GM18858 (cell line): ENCODE data around the gene SPTLC1.
"Not testable (repeated sequence)": the region's sequence is repeated elsewhere in the genome, so short reads cannot be mapped to it uniquely, and the experiment has no call there.

Experiments
- ATAC-seq: cut with Tn5 transposase; IDR thresholded peaks from one replicate; pipeline ENCODE4 v1.9.1; 2021; ENCODE audit not compliant: unreplicated experiment

The SPTLC1 gene

DNA sequence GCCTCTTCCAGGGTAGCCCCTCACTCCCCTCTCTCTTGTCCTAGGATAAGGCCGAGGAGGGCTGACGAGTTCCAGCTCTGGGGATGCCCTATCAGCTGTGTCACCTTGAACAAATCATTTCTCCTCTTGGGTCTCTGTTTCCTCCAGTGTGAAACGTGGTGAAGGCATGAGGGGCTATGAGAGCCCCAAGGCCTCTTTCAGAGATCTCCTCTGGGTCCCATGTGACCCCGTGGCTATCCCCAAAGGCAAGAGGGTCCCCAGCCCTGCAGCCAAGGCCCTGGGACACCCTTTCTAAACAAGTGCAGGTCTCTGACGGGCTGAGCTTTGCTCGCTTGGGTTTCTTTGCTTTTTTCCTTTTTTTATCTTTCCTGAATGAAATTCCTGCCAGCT lies 25.5 kb upstream of the SPTLC1 start:
- ATAC-seq: no peak

DNA sequence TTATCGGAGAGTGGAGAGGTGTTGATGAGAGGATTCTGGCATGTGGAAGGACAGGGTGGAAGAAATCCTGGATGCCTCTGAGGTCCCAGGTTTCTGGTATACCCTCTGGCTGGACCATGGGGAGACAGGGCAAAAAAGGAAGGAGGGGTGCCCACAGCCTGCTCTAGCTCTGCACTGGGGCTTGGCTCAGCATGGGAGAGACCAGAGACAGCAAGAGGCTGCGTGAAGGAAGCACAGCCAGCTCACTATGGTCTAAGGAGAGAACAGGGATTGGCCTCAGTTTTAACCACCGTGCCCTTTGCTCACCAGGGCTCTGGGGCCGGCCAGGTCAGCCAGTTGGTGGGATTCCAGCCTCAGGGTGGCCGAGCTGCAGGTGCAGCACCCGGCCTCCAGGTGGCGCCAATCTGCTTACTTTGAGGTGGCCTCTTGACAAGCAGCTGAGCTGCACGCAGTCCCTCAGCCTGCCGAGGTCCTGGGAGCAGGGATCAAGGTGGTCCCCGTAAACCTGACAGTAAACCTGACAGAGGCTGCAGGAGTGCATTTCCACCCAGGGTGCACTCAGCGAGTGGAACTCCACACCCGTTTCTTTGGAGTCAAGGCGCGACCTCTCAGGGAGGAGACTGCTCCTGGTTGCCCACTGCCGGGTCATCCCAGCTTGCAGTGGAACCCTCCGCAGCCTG lies 25.0 kb upstream of the SPTLC1 start:
- peak; percentile 54 for ATAC-seq

DNA sequence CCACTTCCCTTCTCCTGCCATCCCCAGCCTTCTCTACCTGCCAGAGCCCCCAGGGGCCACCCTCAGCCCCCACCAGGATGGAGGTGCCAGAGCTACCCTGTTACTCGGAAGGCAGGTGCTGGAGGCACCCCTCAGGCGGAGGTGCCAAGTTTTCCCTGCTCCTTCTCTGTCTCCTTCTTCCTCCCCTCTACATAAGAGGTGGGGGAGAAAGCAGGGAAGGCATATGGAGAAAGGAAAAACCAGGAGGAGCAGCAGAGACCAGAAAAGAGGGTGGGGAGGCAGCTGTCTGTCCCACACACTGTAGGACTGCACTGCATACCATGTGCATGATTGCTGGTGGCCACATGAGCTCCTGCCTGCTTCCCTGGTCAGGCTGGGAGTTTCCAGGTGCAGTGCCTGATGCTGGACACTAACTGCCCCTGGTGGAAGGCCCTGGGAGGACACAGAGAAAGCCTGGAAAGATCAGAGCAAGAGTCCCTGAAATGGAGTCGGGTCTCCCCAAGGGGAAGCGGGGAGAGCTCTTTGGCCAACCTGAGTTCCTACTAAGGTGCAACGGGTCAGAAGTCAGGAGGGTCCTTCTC lies 23.8 kb upstream of the SPTLC1 start:
- not testable (repeated sequence) for ATAC-seq

DNA sequence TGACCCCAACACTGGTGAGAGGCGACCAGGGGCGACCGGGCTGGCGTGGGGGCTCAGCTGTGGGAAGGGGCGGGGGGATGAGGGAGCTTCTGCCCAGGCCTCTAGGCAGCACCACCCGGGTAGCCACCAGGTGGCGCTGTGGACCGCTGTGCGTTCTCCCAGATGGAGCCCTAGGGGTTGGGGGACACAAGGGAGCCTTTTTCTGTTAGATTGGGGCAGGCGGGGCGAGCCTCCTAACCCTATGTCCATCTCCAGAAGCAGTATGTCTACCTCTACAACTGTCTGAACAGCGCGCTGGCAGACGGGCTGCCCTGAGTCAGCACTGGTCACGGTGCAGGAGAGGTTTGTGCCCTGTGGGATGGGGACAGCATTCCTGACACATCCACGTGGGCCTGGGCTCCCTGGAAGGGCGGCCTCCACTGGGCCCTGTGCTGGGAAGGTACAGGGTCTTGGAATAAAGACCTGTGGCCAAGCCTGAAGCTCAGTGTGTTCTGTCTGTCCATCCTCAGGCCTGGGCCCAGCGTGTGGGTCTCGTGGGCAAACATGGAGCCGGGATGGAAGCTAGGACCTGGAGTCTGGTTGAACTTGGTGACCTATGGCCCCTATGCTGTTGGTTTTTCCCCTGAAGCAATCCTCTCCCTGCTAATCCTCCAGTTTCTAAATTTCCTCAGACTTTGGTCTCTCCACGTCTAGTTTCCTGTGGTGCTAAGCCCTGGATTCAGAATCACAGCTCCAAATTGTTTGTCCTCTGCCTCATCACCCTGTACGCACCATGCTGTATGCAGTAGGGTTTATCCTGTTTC lies 23.1 kb upstream of the SPTLC1 start:
- no peak for ATAC-seq

DNA sequence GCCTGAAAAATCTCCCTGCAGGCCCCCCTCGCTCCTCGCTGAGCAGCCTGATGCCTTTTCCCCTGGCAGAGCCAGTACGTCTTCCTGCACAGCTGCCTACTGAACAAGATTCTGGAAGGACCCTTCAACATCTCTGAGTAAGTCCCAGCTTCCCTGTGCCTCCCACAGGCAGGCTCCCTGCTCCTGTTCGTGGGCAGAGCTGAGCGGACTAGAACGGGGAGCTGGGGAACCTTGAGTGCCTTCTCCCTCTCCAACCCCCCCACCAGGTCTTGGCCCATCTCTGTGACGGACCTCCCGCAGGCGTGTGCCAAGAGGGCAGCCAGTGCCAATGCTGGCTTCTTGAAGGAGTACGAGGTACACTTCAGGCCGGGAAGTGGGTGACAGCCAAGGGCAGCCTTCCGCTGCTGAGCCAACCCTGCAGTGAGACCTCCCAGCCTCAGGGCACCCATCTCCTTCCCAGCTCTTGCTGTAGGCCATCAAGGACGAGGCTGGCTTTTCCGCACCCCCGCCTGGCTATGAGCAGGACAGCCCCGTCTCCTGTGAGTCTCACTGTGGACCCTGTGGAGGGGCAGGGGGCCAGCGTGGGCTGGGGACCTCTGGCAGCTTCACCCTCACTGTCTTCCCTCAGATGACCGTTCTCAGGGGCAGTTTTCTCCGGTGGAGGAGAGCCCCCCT lies 21.1 kb upstream of the SPTLC1 start:
- no peak for ATAC-seq

DNA sequence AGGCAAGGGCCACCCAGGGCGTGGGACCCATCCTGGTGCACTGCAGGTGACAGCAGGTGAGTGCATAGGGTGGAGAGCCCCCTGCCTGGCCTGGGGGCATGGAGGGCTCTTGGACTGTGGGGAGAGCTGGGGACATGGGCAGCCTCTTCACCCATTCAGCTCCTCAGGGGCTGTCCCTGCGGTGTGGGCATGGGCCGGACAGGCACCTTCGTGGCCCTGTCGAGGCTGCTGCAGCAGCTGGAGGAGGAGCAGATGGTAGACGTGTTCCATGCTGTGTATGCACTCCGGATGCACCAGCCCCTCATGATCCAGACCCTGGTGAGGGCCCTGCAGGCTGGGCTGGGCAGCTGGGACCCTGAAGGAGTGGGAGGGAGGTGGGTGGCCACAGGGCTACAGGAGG lies 20.4 kb upstream of the SPTLC1 start:
- no peak for ATAC-seq

DNA sequence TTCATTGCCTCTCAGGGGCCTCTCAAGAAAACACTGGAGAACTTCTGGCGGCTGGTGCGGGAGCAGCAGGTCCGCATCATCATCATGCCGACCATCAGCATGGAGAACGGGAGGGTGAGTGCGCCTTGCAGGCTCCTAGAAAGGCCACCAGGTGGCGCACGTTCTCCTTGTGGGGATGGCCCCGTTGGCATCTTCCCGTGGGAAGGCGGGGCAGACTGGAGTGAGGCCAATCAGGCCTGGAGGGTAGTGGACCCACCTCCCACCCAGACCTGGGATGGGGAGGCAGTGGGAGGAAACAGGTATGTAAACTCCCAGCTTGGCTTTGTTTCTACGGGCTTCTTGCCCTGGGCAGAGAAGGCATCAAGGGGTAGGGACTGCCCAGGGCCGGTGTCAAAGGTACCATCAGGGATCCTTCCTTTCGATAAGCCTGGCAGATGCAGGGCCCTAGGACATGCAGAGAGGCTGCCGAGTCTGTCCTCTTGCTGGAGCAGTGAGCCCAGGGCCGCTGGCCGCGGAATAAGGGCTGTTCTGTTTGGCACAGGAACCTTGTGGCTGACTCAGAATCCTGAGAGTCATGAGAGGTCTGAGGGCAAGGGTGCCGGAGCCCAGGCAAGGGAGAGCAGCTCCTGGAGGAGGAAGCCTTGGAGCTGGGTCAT lies 18.9 kb upstream of the SPTLC1 start:
- ATAC-seq: no peak

DNA sequence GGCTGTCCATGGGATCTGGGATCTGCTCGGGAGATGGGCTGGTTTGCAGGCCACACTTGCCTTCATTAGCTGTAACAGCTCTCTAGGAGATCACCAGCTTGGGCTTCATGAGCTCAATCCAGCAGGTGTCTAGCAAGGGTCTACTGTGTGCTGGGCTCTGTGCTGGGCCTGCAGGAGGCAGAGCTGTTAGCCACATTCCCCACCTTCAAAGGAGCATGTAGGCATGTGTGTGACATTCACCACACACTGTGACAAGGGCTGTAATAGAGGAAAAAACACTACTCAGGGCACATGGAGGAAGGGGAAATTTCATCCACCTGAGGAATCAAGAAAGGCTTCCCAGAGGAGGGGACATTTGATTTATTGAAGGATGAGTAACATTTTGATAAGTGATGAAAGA lies 17.7 kb upstream of the SPTLC1 start:
- ATAC-seq: not testable (repeated sequence)

DNA sequence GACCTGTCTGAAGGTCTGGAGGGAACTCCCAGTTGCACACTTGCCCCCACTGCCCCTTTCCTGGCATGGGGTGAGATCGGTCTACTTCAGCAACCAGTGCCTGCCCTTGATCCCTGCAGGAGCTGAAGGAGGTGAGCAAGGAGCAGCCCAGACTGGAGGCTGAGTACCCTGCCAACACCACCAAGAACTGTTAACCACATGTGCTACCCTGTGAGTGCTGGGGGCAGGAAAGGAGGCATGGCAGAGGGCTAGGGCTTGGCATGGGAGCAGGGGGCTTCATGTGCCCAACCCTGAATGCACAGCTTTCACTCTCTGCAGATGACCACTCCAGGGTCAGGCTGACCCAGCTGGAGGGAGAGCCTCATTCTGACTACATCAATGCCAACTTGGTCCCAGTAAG lies 17.3 kb upstream of the SPTLC1 start:
- no peak for ATAC-seq

DNA sequence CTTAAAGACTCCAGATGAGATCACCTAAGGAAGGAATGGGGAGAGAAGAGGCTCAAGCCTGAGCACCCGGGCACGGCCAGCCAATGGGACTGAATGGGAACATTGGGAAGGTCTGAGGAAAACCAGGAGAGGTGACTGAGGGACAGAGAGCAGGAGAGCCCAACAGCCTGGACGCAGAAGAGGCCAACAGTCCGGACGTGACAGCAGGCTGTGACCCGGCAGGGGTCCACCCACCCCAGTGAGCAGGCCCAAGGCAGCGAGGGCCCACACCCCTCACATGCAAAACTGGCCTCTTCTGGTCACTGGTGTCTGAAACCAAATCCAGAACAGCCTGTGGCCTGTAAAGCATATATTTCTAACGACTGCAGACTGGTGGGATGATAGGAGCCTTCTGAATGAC lies 7.6 kb upstream of the SPTLC1 start:
- no peak for ATAC-seq

DNA sequence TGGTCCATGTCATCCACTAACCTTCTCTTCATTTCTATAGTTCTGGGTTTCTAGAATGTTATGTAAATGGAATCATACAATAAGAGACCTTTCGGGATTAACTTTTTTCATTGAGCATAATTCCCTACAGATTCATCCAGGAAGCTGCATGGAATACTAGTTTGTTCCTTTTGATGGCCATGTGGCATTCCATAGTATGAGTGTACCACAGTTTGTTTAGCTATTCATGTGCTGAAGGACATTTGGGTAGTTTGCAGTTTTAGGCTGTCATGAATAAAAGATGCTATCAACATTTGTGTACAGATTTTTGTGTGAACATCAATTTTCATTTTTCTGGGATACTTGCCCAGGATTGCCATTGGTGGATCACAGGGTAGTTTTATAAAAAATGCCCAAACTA lies 6.8 kb upstream of the SPTLC1 start:
- no peak for ATAC-seq

DNA sequence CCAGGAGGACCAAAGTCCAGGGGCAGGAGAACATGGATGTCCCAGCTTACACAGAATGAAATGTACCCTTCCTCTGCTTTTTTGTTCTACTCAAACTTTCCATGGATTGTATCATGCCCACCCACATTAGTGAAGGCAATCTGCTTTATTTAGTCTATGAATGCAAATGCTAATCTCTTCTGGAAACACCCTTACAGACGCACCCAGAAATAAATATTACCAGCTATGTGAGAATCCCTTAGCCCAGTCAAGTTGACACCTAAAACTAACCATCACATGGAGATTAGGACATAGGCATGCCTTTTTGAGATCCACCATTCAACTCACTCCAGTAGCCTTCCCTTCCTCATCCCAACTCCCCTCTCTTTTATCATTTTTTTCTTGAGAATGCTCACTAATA lies 6.1 kb upstream of the SPTLC1 start:
- ATAC-seq: no peak

DNA sequence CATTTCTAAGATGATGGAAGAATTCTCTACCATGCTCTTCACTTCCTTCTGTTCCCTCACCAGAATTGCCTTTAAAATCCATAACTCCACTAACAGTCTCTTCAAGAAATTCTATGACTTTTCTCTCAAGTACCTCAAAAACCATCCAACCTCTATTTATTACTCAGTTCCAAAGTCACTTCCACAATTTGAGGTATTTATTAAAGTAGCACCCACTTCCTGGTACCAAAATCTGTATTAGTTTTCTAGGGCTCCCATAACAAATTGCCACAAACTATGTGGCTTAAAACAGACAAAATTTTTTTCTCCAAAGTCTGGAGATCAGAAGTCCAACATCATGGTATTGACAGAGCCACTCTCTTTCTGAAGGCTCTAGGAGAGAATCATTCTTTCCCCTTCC lies 4.9 kb upstream of the SPTLC1 start:
- no peak for ATAC-seq

DNA sequence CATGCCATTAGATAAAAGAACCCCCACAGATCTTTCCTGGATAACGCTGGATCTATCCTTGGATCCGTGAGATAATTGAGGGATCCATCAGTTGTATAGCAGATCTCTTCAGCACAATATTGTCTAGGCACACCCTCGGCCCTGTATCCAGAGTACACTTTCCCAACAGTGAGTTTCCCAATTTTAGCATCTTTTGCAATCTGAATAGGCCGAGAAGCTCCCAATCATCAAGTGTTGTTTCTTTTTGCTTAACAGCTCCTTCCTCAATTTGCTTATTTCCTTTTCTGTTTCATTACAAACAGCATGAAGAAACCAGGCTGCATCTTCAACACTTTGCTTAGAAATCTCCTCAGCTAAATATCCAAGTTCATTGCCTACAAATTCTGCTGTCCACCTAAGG lies 4.4 kb upstream of the SPTLC1 start:
- no peak for ATAC-seq

DNA sequence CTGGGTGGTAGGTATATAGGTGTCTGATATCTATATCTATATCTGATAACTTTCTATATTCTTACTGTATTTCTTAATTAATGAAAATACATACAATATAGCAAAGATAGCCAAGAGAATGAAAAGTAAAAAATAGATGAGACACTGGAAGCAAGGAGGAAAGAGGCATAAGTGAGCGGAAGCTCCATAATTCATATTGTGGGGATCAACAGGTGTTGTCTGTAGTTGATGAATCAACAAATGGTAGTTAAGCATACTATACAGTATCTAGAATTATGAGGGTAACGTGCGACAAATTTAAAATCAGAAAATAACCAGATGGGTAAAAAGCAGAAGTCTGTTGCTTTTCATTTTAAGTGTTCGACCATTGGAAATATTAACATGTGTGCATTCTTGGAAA lies 7.1 kb downstream of the SPTLC1 start:
- no peak for ATAC-seq

DNA sequence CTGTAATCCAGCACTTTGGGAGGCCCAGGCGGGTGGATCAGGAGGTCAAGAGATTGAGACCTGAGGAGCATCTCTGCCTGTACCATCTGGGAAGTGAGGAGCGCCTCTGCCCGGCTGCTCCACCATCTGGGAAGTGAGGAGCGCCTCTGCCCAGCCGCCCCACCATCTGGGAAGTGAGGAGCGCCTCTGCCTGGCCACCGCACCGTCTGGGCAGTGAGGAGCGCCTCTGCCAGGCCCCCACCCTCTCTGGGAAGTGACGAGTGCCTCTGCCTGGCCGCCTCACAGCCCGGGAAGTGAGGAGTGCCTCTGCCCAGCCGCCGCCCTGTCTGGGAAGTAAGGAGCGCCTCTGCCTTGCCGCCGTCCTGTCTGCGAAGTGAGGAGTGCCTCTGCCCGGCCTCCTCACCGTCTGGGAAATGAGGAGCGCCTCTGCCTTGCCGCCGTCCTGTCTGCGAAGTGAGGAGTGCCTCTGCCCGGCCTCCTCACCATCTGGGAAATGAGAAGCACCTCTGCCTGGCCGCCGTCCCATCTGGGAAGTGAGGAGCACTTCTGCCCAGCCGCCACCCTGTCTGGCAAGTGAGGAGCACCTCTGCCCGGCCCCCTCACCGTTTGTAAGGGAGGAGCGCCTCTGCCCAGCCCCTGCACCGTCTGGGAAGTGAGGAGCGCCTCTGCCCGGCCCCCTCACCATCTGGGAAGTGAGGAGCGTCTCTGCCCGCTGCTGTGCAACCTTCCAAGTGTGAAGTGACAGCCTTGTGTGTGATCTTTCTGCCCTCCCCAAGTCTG lies 9.6 kb downstream of the SPTLC1 start:
- not testable (repeated sequence) for ATAC-seq

DNA sequence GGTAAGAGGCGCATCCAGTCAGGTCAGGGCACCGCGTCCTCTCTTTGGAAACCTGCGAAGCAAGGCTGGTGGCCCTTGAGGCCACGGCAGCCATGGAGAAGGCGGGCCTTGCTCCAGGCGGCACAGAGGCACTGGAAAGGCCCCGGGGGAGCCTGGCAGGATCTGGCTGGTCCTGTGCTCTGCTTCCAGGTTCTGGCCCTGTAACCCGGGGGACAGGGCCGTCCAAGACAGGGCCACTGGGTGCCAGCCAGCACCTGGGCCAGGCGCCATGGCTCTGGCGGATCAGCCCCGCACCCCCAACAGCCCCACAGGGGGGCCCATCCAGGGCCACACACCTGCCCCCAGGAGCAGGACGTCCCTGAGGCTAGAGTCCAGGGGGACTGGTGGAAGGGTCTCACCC lies 11.6 kb downstream of the SPTLC1 start:
- ATAC-seq: not testable (repeated sequence)

DNA sequence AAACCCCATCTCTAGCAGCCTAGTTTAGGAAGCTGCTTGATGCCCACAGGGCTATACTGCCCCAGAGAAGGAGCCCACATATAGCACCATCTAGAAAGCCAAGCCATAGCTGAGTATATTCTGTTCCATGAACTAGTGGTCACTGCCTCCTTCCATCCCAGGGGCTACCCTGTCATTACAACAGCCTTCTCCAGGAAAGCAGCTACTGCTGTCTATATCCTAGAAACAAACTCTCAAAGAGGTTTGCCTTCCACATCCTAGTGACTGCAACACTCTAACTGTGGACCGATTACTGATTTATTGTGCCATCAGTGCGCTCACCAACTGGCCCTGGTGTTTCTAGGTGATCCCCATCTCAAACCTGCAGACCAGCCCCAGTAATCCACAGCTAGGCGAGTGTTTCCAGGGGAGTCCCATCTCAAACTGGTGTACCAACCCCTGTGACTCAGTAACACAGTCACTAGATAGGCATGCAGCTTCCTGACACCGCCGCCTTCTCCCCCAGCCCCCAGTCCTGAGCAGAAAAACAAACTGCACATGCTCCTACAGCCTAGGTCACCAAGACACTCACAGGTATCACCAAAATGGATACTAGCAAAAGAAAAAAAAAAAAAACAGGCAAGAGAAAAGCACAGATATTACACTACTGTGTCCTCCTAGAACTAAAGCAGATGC lies 14.8 kb downstream of the SPTLC1 start:
- no peak for ATAC-seq

DNA sequence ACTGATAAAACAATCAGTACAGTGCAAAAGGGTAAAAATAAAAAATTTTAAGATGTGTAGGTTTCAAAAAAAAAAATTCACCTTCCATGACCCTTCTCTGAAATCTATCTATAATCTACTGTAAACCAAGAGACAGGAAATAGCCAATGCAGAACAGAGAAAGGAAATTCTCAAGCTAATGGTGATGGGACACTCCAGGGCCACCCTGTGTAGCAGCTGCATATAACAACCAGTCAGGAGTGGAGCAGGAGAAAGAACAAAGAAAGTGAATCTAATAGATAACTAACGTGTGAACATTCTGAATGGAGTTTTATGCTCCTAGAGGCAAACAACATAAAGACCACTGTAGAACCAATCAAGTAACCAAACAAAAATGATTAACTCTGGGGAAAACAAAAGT lies 16.6 kb downstream of the SPTLC1 start:
- ATAC-seq: no peak

DNA sequence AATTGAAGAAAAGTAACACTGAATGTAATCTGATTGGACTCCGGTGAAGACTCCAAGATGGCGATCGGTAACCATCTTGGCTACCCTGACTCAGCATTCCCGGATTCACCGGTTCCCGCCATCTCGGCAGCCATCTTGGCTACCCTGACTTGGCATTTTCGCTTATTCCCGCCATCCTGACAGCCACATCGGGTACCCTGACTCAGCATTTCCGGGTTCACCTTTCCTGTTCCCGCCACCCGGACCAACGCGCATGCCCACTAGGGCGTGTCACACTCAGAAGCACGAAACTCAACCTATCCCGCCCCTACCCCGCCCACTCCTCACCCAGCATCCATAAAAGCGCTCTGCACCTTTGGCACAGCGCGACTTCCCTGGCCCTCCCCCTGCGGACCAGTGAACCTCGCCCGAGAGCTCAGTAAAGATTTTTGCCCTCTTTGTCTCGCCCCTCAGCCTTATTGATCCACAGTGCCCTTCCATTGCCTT lies 17.2 kb downstream of the SPTLC1 start:
- no peak for ATAC-seq
